C4-2B (cell line): ENCODE data around the gene SH3RF3.

Experiments
- ZFX ChIP-seq: fragments of 450-650 bp; IDR thresholded peaks from 2 replicates; pipeline ENCODE4 v1.6.1; 2017
- TF ChIP-seq, protein P1 (sequence below): fragments of 450-650 bp; conservative IDR thresholded peaks from 2 replicates; pipeline ENCODE4 v1.5.1; 2017; ENCODE audit warnings: mild to moderate bottlenecking

DNA sequence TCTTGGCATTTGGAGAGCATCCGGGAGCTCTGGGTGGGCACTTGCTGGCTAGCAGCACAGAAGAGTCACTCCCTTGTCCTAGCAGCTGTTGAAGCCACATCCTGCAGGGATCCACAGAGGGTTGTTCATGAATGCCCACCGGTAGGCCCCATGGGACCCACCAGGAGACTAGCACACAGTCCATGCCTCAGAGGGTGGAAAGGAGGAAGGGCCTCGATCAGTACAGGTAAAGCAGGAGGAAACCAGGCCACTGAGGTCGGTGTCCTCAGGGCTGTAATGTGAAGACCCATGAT, 279.0 kb downstream of the SH3RF3 start:
- TF ChIP-seq, protein P1, sequence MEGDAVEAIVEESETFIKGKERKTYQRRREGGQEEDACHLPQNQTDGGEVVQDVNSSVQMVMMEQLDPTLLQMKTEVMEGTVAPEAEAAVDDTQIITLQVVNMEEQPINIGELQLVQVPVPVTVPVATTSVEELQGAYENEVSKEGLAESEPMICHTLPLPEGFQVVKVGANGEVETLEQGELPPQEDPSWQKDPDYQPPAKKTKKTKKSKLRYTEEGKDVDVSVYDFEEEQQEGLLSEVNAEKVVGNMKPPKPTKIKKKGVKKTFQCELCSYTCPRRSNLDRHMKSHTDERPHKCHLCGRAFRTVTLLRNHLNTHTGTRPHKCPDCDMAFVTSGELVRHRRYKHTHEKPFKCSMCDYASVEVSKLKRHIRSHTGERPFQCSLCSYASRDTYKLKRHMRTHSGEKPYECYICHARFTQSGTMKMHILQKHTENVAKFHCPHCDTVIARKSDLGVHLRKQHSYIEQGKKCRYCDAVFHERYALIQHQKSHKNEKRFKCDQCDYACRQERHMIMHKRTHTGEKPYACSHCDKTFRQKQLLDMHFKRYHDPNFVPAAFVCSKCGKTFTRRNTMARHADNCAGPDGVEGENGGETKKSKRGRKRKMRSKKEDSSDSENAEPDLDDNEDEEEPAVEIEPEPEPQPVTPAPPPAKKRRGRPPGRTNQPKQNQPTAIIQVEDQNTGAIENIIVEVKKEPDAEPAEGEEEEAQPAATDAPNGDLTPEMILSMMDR, result no peak
- no peak for TF ChIP-seq ZFX
